HL-60/S4 (cell line): ENCODE results near the gene ADGRV1.
"Not testable (repeated sequence)": the region's sequence is repeated elsewhere in the genome, so short reads cannot be mapped to it uniquely, and the experiment has no call there.

Source experiments
- in situ Hi-C: fragments of 300-500 bp; cut with MboI; formaldehyde crosslinking; loops from 2 replicates; pipeline ENCODE4 v1.14.3; 2022; ENCODE audit warnings: low sequenced_read_pairs

ADGRV1 gene

DNA sequence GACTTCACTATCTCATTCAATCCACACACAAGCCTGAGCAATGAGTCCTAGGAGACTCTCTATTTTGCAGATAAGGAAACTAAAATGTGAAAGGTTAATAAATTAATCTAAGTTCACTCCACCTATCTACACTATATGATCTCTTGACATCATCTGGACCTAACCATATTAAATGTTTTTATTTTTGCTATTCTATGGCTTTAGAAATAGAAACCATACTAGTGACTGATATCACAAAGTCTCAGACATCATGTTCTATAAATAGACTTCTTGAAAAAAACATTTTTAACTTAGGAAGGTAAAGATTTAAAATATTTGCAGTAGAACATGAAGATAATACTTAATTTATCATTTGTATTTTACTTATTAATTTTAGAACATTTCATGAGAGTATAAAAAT, 9.4 kb upstream of the ADGRV1 start:
- in situ Hi-C loops, result no loop called here

DNA sequence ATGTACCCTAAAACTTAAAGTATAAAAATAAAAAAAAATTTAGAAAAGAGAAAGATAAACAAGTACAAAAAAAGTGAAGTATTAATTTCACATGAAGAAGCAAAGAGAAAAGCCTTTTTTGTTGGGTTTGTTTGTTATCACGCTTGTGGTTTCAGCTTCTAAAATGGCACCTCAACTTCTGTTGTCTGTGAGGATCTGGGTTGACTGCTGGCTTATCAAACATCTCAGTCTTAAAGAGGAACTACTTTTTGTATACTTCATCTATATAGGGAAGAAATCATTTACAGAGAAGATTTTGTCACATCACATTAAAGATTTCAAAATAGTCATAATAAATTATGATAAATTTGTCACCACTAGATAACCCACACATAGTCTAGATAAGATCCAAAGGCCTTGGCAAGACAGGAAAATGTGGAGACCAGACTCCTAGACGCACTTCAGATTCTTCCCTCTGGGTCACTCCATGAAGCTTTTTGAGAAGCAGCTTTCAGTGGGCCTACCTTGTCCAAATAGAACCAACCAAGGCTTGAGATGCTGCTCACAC, 8.8 kb upstream of the ADGRV1 start:
- in situ Hi-C loops, result no loop called here

DNA sequence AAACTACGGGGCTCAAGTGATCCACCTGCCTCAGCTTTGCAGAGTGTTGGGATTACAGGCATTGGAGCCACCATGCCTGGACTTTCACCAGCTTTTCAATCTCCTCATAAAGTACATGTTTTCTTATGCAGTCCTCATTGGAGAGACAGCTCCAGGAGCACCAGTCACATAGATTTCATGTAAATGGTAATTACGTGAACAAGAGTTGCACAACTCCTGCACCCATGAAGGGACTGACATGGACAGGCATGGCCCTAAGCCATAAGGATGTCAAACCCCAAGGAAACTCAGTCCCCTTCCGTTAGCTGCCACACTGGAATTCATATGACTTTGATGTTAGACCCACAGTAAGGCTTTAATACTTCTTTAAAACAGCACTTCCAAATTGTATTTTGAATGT, 7.6 kb upstream of the ADGRV1 start:
- in situ Hi-C loops, result no loop called here

DNA sequence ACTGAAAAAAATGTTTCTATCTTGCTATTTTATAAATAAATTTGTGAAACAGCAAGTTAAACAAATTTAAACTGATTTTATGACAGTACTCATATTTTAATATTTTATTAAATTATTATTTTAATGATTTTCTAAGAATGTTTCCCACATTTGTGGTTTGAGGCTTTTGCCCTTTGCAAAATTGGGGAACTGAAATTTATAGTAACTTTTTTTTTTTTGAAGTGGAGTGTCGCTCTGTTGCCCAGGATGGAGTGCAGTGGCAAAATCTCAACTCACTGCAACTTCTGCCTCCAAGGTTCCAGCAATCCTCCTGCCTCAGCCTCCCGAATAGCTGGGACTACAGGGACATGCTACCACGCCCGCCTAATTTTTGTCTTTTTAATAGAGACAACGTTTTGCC, 7.2 kb upstream of the ADGRV1 start:
- in situ Hi-C loops, result no loop called here

DNA sequence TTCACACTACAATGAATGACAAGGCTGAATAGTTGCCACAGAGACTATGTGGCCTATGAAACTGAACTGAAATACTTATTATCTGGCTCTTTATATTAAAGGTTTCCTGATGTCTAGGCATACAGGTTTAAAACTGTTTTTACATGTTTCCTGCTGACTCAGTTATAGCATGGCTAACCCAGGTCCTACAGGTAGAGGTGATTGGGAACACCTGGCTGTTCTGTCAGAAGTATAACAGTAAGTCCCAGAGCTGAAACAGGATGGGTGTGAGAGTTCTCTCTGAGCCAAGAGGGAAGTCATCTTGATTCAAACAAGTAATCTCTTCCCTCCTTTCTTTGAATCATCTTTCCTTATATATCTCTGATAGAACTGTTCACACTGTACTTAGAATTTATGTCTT, 4.9 kb upstream of the ADGRV1 start:
- in situ Hi-C loops, result no loop called here

DNA sequence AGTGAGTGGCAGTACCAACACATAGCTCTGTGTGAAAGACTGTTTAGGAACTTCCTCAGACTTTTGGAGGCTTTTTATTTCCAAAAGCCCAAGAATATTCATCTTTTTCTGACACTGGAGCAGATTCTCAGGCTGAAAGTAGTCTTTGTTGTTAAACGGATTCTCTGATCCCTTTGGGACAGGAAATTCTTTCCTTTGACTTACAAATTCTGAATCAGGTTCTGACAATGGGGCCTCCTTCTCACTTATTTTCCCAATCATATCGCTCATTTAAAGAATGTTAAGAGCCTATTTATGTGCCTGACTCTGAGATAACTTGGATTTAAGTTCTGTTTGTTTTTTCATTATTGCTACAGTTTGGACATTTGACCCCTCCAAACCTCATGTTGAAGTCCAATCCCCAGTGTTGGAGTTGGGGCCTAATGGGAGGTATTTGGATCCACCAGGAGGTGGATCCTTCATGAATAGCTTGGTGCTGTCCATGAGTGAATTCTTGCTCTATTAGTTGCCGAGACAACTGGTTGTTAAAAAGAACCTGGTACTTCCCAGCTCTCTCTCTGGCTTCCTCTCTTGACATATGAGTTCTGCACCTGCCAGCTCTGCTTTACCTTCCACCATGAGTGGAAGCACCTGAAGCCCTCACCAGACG, 4.1 kb upstream of the ADGRV1 start:
- in situ Hi-C loops, result no loop called here

DNA sequence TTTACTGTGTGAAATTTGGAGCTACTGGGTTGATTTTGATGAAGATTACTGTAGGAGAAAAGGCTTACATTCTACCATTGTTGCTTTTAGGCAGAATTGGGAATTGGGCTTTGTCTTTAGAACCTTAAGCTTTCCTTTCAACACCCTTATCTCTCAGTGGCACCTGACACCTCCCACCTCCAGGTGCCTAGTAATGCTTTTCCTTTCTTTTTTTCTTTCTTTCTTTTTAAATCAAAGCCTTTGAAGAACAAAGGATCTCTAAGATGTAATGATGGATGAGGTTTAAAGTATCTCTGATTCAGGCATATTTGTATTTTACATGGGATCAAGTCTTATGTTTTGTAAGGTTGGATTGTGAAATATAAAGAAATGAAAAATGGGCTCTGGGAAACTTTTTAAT, 2.9 kb upstream of the ADGRV1 start:
- in situ Hi-C loops, result no loop called here

DNA sequence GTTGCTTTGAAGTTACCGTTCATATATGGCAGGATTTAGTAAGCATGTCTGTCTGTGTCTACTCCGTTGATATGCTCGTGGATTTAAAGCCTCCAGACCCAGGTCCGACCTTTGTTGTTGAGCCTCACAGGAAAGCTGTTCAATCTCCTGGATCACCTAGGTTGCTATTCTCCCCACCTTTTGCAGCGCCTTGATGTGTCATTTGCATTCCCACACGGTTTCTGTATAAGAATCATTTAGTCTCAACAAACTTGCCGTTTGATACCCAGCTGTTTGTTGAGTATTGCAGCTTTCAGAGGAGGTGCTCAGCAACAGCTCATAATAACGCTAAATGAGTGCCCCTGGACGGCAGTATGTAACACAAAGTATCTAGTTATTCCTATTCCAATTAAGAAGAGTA, 1.2 kb upstream of the ADGRV1 start:
- in situ Hi-C loops, result no loop called here

DNA sequence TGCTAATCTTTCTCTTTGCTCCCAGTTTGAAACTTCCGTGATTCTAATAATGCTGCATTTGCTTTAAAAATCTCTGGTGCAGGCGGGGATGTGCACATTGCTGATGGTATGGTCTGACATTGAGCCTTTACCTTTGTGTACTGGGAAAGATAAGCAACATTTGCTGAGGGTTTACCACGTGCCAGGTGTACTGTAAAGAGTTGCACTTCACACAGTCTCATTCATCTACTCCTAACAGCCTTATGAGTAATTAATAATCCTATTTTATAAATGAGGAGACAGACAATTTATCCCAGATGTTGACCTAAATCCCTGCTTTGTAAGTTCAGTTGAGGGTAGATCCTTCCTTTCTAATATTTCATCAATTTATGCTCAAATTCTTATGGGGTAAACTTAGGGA, 726 bp upstream of the ADGRV1 start:
- in situ Hi-C loops, result no loop called here

DNA sequence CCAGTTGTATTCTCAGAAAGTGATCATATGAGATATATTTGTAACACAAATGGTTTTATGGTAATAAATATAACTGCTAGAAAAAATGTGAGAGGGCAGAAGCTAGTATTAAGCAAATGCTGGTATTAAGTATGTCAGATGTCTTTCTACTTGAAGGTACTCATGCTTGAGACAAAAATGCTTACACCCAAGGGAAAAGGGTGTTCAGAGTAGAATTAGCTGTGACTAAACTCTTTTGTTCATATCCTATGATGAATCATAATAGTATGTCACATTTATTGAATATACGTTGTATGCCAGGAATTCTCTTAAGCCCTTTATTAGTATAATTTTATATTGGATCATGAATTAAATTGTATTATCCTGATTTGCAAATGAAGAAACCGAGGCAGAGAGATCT, 2.2 kb downstream of the ADGRV1 start:
- in situ Hi-C loops, result no loop called here

DNA sequence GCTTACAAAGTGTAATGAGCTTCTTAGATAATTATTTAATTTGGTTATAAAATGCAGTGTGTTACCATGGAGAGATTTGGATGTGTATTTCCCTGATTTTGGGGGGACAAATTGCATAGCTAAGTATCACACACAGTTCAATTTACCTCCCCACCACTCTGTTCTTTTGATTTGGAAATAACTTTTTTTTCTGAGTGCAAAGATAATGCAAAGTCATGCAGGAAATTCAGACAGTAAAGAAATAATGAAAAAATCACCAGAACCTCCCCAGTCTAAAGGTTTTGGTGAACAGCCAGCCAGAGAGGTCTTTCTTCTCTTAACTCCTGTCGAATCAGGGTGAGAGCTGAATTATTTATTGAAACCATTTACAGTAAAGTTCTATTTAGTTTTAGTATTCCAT, 3.2 kb downstream of the ADGRV1 start:
- in situ Hi-C loops, result no loop called here

DNA sequence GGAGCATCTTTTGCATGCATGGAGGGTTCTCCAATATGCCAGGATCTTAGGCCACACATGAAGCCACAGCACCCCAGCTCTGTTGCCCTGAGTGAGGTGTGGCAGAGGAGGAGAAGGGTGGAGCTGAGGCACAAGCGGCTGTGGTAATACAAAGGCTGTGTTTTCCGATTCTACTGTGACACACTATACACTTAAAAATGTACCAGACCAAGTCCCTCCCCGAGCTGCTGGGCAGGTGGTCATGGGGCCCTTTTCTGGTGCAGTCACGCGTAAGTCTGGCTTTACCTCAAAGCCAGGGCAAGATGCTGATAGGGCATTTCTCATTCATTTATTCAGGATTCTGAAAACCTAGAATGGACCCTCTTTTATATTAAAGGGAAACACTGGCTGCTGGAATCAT, 3.7 kb downstream of the ADGRV1 start:
- in situ Hi-C loops, result no loop called here

DNA sequence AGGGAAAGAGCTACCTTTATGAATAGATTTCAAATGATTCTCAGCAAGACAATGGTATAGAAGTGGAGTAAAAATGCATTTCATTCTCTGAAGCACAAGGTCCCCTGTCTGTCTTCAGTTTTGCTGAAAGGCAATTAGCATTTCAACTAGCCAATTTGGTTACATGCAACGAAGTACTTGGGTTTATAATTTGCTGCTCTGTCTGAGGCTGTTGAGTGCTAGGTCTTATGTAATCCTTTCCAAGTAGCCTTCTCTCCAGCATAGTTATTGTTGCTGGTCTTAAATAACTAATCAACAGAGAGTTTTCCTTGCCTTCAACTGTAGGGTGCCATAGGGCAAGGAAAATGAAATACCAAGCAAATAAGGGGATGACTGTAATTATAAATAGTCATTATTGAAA, 4.5 kb downstream of the ADGRV1 start:
- in situ Hi-C loops, result no loop called here

DNA sequence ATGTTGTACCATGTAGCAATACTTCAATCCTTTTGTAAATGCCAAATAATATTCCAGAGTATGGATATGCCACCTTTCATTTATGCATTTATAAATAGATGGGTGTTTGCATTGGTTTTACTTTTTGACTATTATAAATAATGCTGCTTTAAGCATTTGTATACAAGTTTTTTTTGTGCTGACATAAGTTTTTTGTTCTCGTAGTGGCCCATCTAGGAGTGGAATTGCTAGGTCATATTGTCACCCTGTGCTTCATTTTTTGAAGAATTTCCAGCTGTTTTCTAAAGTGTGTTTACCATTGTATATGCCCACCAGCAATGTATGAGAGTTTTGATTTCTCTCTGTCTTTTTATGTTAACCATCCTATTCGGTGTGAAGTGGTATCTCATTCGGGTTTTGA, 6.9 kb downstream of the ADGRV1 start:
- in situ Hi-C loops, result no loop called here

DNA sequence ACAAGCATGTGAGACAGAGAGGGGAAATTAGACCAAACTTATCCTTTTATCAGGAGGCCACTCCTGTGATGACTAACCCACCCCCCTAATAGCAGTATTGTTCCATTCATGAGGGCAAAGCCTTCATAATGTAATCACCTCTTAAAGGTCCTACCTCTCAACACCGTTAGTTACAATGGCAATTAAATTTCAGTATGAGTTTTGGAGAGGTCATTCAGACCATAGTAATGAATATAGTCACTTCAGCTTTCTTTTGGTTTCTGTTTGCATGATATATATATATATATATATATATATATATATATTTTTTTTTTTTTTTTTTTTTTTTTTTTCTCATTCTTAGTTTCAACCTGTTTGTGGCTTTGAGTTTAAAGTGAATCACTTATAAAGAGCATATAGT, 10.5 kb downstream of the ADGRV1 start:
- in situ Hi-C loops, result no loop called here

DNA sequence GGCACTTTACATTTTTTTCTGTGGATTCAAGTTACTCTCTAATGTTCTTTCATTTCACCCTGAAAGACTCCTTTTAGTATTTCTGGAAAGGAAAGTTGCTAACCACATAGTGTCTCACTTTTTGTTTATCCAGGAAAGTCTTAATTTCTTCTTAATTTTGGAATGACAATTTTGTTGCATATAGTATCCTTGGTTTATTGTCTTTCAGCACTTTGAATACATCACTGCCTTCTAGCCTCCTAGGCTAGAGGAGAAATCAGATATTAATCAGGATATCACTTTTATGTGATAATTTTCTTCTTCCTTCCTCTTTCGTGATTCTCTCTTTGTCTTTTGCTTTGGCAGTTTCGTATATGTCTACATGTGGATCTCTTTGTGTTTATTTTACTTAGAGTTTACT, 11.4 kb downstream of the ADGRV1 start:
- in situ Hi-C loops, result no loop called here

DNA sequence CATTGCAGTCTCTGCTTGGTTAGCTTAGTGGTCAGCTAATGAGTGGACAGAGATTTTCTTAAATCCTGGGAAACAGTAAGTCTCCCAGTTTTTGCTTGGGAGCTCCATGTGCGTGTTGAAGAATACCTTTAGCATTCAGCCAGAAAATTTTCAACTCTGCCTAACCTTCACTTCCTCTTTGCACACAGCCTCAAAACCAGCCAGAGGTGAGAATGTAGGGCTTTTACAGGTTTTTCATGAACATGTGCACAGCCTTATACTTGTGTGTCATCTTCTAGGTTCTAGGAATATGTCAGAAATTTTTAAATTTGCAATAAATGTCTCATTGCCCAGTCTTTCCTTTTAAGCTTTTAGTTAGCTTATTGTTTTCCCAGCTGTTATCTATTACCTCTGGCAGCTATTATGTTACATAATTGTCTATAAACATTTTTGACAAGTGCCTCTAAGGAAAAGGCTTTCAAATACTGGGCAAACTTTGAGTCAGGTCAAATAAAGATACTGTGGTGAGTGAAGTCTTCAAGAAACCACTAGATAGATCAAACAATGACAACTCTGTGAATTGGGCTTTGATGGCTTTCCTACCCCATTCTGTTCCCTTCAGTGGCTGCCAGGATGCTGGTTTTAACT, 12.7 kb downstream of the ADGRV1 start:
- in situ Hi-C loops, result no loop called here

DNA sequence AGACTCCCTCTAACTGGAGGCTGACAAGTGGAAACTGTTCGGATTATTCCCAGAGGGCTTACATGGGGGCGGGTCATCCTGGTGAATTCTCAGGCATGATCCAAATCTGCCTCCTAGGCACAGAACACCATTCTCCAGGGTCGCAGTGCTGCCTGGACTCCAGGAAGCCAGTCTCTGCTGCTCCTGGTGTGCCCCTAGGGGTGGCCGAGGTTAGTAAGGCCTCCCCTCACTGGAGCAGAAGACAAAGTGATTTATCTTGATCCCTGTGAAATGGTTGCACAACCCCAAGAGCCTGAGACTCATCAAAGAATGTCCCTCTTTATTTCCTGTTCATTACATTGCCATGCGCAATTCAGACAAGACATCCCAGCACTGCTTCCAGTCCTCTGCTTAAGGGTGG, 17.1 kb downstream of the ADGRV1 start:
- in situ Hi-C loops, result no loop called here

DNA sequence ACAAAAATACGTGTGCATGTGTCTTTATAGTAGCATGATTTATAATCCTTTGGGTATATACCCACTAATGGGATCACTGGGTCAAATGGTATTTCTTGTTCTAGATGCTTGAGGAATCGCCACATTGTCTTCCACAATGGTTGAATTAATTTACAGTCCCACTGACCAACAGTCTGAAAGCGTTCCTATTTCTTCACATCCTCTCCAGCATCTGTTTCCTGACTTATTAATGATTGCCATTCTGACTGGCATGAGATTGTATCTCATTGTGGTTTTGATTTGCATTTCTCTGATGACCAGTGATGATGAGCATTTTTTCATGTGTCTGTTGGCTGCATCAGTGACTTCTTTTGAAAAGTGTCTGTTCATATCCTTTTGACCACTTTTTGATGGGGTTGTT, 18.0 kb downstream of the ADGRV1 start:
- in situ Hi-C loops, result not testable (repeated sequence)

DNA sequence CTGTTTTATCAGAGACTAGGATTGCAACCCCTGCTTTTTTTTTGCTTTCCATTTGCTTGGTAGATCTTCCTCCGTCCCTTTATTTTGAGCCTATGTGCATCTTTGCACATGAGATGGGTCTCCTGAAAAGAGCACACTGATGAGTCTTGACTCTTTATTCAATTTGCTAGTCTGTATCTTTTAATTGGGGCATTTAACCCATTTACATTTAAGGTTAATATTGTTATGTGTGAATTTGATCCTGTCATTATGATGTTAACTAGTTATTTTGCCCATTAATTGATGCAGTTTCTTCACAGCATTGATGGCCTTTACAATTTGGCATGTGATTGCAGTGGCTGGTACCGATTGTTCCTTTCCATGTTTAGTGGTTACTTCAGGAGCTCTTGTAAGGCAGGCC, 21.3 kb downstream of the ADGRV1 start:
- in situ Hi-C loops, result not testable (repeated sequence)

DNA sequence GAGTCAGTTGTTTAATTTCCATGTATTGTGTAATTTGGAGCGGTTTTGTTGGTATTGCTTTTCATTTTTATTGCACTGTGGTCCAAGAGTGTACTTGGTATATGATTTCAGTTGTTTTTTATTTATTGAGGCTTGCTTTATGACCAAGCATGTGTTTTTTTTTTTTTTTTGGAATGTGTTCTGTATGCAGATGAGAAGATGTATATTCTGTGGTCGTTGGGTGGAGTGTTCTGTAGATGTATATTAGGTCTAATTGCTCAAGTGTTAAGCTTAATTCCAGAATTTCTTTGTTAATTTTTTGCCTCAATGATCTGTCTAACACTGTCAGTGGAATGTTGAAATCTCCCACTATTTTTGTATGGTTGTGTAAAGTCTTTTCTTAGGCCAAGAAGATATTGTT, 23.4 kb downstream of the ADGRV1 start:
- in situ Hi-C loops, result no loop called here

DNA sequence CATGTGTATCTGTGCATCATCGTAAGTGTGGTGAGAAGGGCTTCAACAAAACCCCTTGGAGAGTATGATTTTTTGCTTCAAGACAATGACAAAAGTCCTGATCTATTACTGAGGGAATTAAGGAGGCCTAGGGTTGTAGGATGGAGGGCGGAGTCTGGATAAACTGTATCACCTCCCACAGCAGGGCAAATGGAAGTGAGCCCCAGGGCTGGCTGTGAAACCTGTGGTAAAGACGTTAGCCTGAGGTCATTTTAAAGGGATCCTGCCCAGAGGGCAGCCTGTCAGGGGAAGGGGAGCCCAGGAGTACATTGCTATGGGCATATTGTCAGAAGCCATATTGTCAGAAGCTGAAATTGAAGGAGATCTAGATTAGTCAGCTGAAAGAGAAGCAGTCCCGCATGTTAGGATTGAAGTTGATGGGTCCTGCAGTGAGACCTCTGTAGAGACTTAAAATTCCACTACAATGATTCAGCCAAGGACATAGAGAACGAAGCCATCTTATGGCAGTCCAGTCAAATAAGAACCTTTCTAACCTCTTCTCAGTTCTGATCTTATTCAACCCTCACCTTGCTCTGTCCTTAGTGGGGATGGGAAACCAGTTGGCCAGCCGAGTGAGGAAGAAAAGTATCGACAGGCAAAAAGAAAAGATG, 26.9 kb downstream of the ADGRV1 start:
- in situ Hi-C loops, result no loop called here
